Peyer's patch (tissue), 4 donors: ENCODE data around the gene CDC14B. TPM values are rescaled to one million over a fixed set of nuclear protein-coding genes. Genes with fewer than 3 reads are reported as not detected.
"Not testable (repeated sequence)": the region's sequence is repeated elsewhere in the genome, so short reads cannot be mapped to it uniquely, and the experiment has no call there.

Experiments used
- DNase-seq, 3 donors: peaks; one replicate each; pipeline ENCODE4 v3.0.0-alpha.2; 2017 to 2019
- H3K27ac ChIP-seq, 4 donors: fragments of 200-600 bp; sonication (generic); one replicate each; pipeline ENCODE4 v1.5.1; 2016 to 2019
- H3K27me3 ChIP-seq, 2 donors: fragments of 200-600 bp; sonication (generic); one replicate each; pipeline ENCODE4 v1.5.1; 2019
- H3K36me3 ChIP-seq, 3 donors: fragments of 200-600 bp; sonication (generic); one replicate each; pipeline ENCODE4 v1.5.1; 2016 to 2019
- H3K4me1 ChIP-seq, 4 donors: fragments of 200-600 bp; sonication (generic); one replicate each; pipeline ENCODE4 v1.5.1; 2016 to 2019
- H3K4me3 ChIP-seq, 4 donors: fragments of 200-600 bp; sonication (generic); 1 replicate in 3 of 4; 2 replicates in 1 of 4; pipeline ENCODE4 v1.5.1; 2016 to 2019; ENCODE audit warnings: mild to moderate bottlenecking in 1 of 4
- H3K9me3 ChIP-seq, 4 donors: fragments of 200-600 bp; sonication (generic); one replicate each; pipeline ENCODE4 v1.5.1; 2016 to 2019; ENCODE audit warnings: mild to moderate bottlenecking in 1 of 4
- CTCF ChIP-seq, 6 experiments: fragments of 450-650 bp in 4 of 6; fragments of 200-600 bp in 2 of 6; sonication (generic) in 1 of 6; IDR thresholded peaks; one replicate each; pipeline ENCODE4 v1.5.1; 2017 to 2019; ENCODE audit warnings: antibody characterized with exemption in 6 of 6, mild to moderate bottlenecking in 3 of 6, moderate library complexity in 1 of 6
- POLR2A ChIP-seq, 2 donors: fragments of 450-650 bp; IDR thresholded peaks; one replicate each; pipeline ENCODE4 v1.5.1; 2017; ENCODE audit warnings: antibody characterized with exemption in 2 of 2, mild to moderate bottlenecking in 2 of 2, moderate library complexity in 2 of 2
- total RNA-seq, 4 donors: library from RNA; depleted of rRNA; stranded (reverse); fragments of >200 nt; gene quantifications; one replicate each; pipeline ENCODE4 v1.1.0, GENCODE V29; 2016

CDC14B gene
- total RNA-seq, 4 donors from 2014 or later: 23.9 to 36.6 (median 35.7) TPM

- H3K4me1 ChIP-seq: peaks cover 0 to 12% (median 2%) of the 10 kb centered on the region in 4 donors
- no peak for DNase-seq
- H3K9me3 ChIP-seq: no peaks in the 10 kb centered on the region
- H3K4me3 ChIP-seq: no peak overlapping the region
- no peak for TF ChIP-seq CTCF (IDR thresholded peaks at IDR 0.05)
- TF ChIP-seq POLR2A (IDR thresholded peaks at IDR 0.05): no peak
- H3K36me3 ChIP-seq: no peaks in the 10 kb centered on the region
- no peak overlapping the region for H3K27ac ChIP-seq
- no peaks in the 10 kb centered on the region for H3K27me3 ChIP-seq
Observed at GRCh38 chr9:96615411-96615810, 4.2 kb downstream of the CDC14B start.

GRCh38 chr9:96614664-96615063, 5.0 kb downstream of the CDC14B start:
- H3K36me3 ChIP-seq, DNase-seq, H3K27me3 ChIP-seq, H3K27ac ChIP-seq, H3K4me3 ChIP-seq, H3K9me3 ChIP-seq: not testable (repeated sequence)
- peaks cover 0 to 12% (median 2%) of the 10 kb centered on the region in 4 donors for H3K4me1 ChIP-seq

- DNase-seq: no peak
- Histone ChIP-seq H3K4me3 (no peak overlapping the region), H3K36me3 (no peaks in the 10 kb centered on the region), H3K9me3 (no peaks in the 10 kb centered on the region), H3K27me3 (no peaks in the 10 kb centered on the region), H3K4me1 (peaks cover 0 to 4% (median 2%) of the 10 kb centered on the region in 4 donors), H3K27ac (peak overlapping the region in 1 of 4 donors; percentile 76)
- TF ChIP-seq CTCF (IDR thresholded peaks at IDR 0.05) (no peak), POLR2A (IDR thresholded peaks at IDR 0.05) (no peak)
Observed at GRCh38 chr9:96612966-96613589, 6.6 kb downstream of the CDC14B start.

GRCh38 chr9:96612105-96612965, 7.3 kb downstream of the CDC14B start:
- TF ChIP-seq POLR2A (IDR thresholded peaks at IDR 0.05) (peak in 1 of 2 donors; percentile 44), CTCF (IDR thresholded peaks at IDR 0.05) (no peak)
- Histone ChIP-seq H3K4me3 (peak overlapping the region in 1 of 4 donors; percentile 13), H3K9me3 (no peaks in the 10 kb centered on the region), H3K36me3 (no peaks in the 10 kb centered on the region), H3K4me1 (peaks cover 0 to 4% (median 2%) of the 10 kb centered on the region in 4 donors), H3K27ac (peak overlapping the region in 3 of 4 donors; percentile 36 to 76 (median 47)), H3K27me3 (no peaks in the 10 kb centered on the region)
- peak in 2 of 3 donors; percentile 79 to 88 for DNase-seq

GRCh38 chr9:96611302-96611701, 8.3 kb downstream of the CDC14B start:
- TF ChIP-seq CTCF (IDR thresholded peaks at IDR 0.05) (no peak), POLR2A (IDR thresholded peaks at IDR 0.05) (no peak)
- no peaks in the 10 kb centered on the region for H3K27me3 ChIP-seq
- no peaks in the 10 kb centered on the region for H3K36me3 ChIP-seq
- no peak for DNase-seq
- H3K27ac ChIP-seq: peak overlapping the region in 1 of 4 donors; percentile 36
- H3K4me1 ChIP-seq: peaks cover 0 to 4% (median 2%) of the 10 kb centered on the region in 4 donors
- H3K9me3 ChIP-seq: no peaks in the 10 kb centered on the region
- no peak overlapping the region for H3K4me3 ChIP-seq

GRCh38 chr9:96609732-96610131, 9.9 kb downstream of the CDC14B start:
- Histone ChIP-seq H3K27me3 (no peaks in the 10 kb centered on the region), H3K9me3 (no peaks in the 10 kb centered on the region), H3K36me3 (no peaks in the 10 kb centered on the region), H3K27ac (no peak overlapping the region), H3K4me1 (peaks cover 0 to 4% (median 2%) of the 10 kb centered on the region in 4 donors), H3K4me3 (no peak overlapping the region)
- TF ChIP-seq POLR2A (IDR thresholded peaks at IDR 0.05) (no peak), CTCF (IDR thresholded peaks at IDR 0.05) (no peak)
- DNase-seq: no peak
